Measurements from ENCODE around the gene GRIP2.
A peak's percentile ranks its signal among the peaks of the same experiment; 100 is the strongest.

GRCh38 chr3:14452740-14453710 lies 87.1 kb downstream of the GRIP2 start:
- TF ChIP-seq CTCF (IDR thresholded peaks at IDR 0.05; ENCODE audit: extremely low read depth in 1 of 2, insufficient read depth in 1 of 2, low read depth in 1 of 2, low read length in 2 of 2), result peak in 1 of 2 donors; percentile 7
- TF ChIP-seq POLR2A (IDR thresholded peaks at IDR 0.05; ENCODE audit: low read depth, low read length), result no peak
- TF ChIP-seq EZH2 (IDR thresholded peaks at IDR 0.05; ENCODE audit: borderline replicate concordance, low read depth, low read length, severe bottlenecking), result no peak

Data from endothelial cell of umbilical vein (primary cell).